ENCODE results near the gene WASL.

- TF ChIP-seq ZNF713 (CRISPR knock-in tag; IDR thresholded peaks at IDR 0.05) = no peak
- no peak for TF ChIP-seq REST (IDR thresholded peaks at IDR 0.05; ENCODE audit: borderline replicate concordance in 1 of 2, low read depth in 1 of 2, low read length in 2 of 2)
- no peak for TF ChIP-seq ZNF574 (CRISPR knock-in tag; IDR thresholded peaks at IDR 0.05)
- no peak for TF ChIP-seq MTF1 (CRISPR knock-in tag; IDR thresholded peaks at IDR 0.05)
- TF ChIP-seq EP300 (IDR thresholded peaks at IDR 0.05; ENCODE audit: low read depth in 2 of 2, low read length in 2 of 2) = no peak
- no peak for TF ChIP-seq EP300 (CRISPR knock-in tag; IDR thresholded peaks at IDR 0.05; ENCODE audit: borderline replicate concordance)
- no peak for TF ChIP-seq BCLAF1 (IDR thresholded peaks at IDR 0.05)
- TF ChIP-seq NR2F6 (IDR thresholded peaks at IDR 0.05) = no peak
- TF ChIP-seq NR2F6 (CRISPR knock-in tag; IDR thresholded peaks at IDR 0.05) = no peak
These were observed 25.7 kb upstream of the WASL start for GRCh38 chr7:123774496-123774895.
